GM18520 (cell line): ENCODE data around the gene SIGLEC10.

Experiments
- ATAC-seq: cut with Tn5 transposase; IDR thresholded peaks from one replicate; pipeline ENCODE4 v1.9.1; 2021; ENCODE audit not compliant: unreplicated experiment

Gene SIGLEC10

GRCh38 chr19:51396175-51396574 is 21.3 kb downstream of the SIGLEC10 start:
- no peak for ATAC-seq

DNA sequence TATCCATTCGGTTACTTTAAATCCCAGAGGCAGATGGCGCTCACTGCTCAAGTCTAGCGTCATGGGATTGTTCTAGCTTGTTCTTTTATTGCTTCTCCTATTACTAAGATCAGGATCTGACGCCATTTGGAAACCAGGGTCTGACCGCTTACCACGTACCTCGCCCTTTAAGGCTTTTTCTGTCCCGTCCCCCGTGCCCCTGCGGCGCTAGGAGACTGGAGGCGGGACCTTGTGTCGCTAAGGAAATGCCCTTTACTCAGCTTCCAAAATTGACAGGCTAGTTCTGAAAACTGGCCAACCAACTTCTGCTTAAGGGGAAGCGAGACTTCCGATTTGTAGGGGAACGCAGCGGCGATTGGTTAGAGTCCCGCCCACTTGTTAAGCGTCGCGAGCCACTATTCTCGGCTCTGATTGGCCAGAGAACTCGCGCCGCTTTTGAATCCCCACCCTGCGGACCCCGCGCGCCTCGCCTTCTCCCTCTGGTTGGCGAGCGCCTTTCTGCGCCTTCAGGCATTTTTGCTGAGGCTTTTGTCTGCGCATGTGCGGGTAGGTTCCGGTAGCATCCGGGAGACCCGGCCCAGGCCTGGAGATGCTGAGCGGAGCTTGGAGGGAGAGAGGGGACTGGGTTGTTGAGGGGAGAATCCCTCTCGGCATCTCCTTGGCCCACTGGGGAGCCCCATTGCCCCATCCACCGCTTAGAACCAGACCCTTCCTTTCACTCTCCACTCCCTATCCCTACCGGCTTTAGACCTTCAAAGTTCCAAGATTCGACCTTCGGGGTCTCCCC is 23.2 kb downstream of the SIGLEC10 start:
- peak; percentile 82 for ATAC-seq

GRCh38 chr19:51392701-51393100 is 24.7 kb downstream of the SIGLEC10 start:
- no peak for ATAC-seq

GRCh38 chr19:51391073-51391611 is 26.3 kb downstream of the SIGLEC10 start:
- ATAC-seq = no peak

- no peak for ATAC-seq
Observed at GRCh38 chr19:51389143-51389542, 28.3 kb downstream of the SIGLEC10 start.

DNA sequence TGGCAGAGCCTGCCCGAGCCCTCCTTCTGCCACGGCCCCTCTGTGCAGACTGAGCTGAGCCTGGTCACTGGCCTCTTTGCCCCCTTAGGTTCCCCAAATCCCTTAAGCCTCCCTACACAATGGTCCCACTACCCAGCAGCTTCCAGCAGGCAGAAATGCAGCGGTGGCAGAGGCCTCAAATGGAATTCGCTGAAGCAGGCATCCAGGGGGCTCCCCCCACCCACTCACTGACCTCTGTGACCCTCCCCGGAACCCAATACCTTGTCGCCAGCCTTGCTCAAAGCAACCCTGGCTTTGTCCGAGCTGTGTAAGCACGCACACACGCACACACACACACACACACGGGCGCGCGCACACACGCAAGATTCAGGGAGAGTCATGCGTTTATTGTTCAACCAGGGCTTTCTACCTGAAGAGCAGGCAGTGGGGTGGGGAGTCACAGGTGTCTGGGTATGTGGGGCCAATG is 29.5 kb downstream of the SIGLEC10 start, which contains the start of gene LIM2:
Gene LIM2, minus strand, starts transcription at position 51 of the 466 bp plus-strand sequence. CDS start 531 bp downstream, outside the sequence.
- ATAC-seq = no peak

DNA sequence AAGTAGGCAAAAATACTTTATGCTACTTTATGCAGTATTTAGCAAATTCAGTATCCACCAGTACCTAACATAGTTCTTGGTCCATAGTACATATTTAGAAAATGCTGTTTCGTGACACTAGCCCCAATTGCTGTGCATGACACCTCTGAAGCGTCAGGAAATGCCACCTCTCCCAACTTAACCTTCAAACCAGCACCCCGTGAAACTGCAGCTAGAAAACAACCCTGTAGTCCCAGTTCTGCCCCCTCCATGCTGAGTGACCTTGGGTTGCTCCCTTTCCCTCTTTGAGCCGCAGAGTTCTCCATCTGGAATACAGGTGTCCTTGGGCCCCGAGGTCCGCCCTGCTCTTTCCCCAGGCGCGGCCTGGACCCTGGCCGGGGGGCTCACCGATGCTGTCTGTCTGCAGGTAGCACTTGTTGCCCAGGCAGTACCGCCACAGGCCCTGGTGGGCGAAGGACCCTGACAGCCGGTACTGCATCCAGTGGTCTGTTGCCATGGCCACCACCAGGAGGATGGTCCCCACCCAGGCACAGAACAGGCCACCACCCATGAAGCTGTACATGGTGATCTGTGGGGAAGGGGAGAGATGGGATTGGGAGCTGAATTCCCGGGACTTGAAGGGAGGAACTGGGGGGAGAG is 30.4 kb downstream of the SIGLEC10 start:
- no peak for ATAC-seq

DNA sequence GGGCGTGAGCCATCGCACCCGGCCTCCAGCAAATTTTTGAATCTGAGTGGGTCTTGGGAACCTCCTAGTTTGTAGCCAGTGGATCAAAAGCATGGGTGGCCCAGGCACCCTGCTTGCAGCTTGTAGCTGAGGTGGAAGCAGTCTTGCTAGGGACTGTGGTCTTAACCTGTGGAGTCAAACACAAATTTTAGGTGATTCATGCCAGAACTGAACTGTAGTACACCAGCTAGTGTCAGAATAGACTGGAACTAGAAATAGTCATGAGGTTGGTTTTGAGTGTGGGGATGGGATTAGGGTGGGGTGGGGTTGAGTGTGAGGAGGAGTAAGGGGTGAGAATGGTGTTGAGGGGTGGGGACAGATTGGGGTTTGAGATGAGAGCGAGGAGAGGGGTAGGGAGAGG is 35.4 kb downstream of the SIGLEC10 start:
- no peak for ATAC-seq

GRCh38 chr19:51380379-51380778 is 37.1 kb downstream of the SIGLEC10 start:
- ATAC-seq = no peak

DNA sequence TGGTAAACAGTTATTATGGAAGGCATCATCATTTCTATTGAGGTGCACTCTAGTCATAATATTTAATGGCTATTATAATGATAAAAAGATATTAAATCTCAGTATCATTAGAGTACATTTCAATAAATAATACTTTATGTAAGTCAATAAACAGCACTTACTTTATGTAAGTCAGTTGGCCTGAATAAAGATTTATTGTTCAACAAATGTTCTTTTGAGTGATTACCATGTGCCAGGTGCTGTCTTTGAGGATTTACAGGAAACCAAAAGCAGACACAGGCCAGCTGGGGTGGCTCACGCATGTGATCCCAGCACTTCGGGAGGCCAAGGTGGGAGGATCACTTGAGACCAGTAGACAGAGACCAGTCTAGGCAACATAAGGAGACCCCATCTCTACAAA is 40.0 kb downstream of the SIGLEC10 start:
- ATAC-seq = no peak

DNA sequence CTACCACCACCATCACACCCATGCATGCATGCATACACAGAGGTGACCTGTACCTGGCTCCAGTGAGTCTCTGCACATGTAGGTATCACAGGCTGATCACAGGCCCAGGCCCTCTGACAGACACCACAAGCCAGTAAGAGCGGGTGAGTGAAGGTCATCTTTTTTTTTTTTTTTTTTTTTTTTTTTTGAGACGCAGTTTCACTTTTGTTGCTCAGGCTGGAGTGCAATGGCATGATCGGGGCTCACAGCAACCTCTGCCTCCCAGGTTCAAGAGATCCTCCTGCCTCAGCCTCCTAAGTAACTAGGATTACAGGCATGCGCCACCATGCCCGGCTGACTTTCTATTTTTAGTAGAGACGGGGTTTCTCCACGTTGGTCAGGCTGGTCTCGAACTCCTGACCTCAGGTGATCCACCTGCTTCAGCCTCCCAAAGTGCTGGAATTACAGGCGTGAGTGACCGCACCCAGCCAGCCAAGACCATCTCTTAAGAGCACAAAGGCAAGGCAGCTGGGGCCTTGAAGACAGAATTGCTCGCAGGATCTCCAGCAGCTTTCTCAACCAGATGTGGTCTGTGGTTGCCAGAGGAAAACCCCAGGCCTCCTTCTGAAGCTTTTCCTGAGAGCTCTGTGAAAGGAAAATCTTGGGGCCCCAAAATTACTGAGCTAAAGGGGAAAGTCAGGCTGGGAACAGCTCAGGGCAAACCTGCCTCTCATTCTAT is 41.8 kb downstream of the SIGLEC10 start:
- ATAC-seq = no peak

- ATAC-seq = no peak
Observed at GRCh38 chr19:51372649-51373504, 44.6 kb downstream of the SIGLEC10 start, which contains the start of gene NKG7. Gene NKG7 (minus strand): TSS chr19:51372654. CDS start chr19:51372535, 119 bp downstream.

DNA sequence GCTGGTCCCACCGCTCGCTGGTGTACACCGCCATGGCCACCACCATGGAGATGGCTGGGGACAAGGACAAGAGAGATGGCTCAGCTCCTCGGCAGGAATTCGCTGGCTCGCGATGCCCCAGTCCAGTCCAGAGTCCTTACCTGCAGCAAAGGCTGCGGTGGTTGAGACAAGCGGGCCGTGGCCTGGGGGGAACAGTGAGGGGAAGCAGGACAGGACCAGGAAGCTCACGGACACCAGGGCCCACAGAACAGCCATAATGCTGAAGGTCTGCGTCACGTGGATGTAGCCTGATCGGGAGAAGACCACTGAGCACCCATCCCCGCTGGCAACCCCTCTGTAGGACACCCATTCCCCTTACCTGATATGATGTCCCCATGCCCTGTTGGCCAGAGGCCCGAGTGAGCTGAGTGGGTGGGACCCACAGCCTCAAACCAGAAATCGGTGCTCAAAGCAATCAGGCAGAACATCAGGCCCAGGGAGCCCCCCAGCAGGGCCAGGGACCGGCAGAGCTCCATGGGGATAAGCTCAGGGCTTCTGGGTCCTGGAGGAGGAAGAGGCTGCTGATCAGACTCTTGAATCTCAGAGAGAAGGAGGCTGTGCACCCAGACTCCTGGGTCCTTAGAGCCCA is 45.3 kb downstream of the SIGLEC10 start:
- no peak for ATAC-seq

GRCh38 chr19:51371186-51371690 is 46.2 kb downstream of the SIGLEC10 start:
- ATAC-seq = no peak

DNA sequence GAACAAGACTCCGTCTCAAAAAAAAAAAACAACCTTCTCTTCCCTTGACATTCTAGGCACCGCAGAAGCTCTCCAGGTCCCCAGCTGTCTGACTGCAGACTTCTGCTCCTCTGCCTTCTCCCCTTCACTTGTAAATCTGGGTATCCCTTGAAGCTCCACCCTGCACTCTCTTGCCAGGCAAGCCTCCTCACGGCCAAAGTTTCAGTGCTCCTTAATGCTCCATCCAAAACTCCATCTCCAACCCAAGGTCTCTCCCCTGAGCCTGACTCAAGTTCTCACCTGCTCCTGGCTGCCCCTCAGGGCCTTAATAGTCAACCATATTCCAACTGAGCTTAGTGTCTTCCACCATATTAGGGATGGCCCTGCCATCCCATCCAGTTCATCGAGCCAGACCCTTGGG is 47.2 kb downstream of the SIGLEC10 start:
- ATAC-seq = no peak

DNA sequence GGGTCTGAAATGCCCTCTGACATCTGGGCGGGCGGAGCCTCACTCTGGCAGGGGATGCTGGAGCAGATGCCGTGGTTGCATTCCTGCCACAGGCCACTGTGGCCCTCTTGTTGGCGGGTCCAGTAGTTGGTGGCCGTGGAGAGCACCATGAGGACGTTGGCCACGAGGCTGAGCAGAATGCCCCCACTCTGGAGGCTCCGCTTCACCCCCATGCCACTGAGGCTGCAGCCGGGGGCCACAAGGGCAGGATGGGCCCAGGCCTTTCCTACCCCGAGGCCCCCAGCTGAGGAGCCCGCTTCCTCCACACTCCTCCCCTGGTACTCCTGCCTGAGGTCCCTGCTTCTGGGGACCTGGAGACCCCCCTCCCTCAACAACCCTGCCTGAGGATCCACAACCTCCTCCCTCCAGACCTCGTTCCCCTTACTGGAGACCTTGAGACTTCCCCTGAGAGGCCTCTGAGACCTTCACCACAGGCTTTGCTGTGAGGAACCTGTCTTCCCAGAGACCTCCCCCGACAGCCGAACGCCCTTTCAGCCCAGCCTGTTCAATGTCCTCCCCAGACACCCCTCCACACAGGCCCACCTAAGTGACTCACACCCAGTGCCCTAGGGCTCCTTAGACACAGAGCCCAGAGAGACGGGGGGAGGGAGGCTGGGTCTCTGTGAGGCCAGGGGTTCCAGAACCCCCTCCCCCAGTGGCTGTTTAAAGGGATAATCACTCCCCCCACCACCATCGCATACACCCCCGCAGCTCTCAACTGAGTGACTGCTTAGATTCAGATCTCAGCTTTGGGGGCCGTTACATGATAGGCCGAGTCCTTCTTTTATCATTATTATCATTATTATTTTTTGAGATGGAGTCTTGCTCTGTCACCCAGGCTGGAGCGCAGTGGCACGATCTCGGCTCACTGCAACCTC is 48.8 kb downstream of the SIGLEC10 start, which contains the start of gene CLDND2:
Gene CLDND2, minus strand, starts transcription at position 638 of the 917 bp plus-strand sequence. Its CDS starts 426 bp downstream, at position 212.
- ATAC-seq = no peak

- peak; percentile 64 for ATAC-seq
Observed at GRCh38 chr19:51367565-51368365, 49.7 kb downstream of the SIGLEC10 start.

DNA sequence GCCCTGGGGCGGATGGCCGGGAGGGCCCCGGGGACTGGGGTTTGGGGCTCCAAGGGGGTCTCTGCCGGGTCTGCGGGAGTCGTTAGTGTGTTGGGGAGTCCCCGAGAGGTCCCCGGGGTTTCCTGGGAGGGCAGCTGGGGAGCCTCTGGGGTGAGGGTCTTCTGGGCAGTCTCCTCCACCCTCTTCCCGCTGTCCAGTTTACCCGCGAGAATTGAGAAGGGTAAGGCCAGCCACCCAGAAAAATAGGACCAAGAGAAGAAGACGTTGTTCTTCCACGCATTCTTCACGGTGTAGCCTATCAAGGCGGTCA is 50.2 kb downstream of the SIGLEC10 start:
- no peak for ATAC-seq
